ENCODE data around the gene NOTCH1.

NOTCH1 gene

GRCh38 chr9:136554870-136555269 is 9.0 kb upstream of the NOTCH1 start:
- CTCF ChIA-PET: interaction anchor here (0.6 to 2.1 kb wide), 3 partner anchors 10 to 229 kb away, joined by 3 to 5 read pairs (median 3); no protein-coding TSS in a partner anchor
- TF ChIP-seq CTCF (conservative IDR thresholded peaks at IDR 0.05; ENCODE audit: low read depth): no peak
- POLR2A ChIA-PET (ENCODE audit: low non-redundant PET): interaction anchor here (0.5 to 0.8 kb wide), 3 partner anchors 24 to 71 kb away, joined by 3 to 8 read pairs (median 3); no protein-coding TSS in a partner anchor

GRCh38 chr9:136553581-136553980 is 7.7 kb upstream of the NOTCH1 start:
- CTCF ChIA-PET: interaction anchor here (2.1 kb wide), 1 partner anchor 12 kb away, joined by 5 read pairs; no protein-coding TSS in a partner anchor
- H3K27ac ChIP-seq: peak overlapping the region; percentile 100
- DNase-seq (ENCODE audit: low spot score): no peak
- no peak for TF ChIP-seq CTCF (conservative IDR thresholded peaks at IDR 0.05; ENCODE audit: low read depth)
- POLR2A ChIA-PET (ENCODE audit: low non-redundant PET): no interaction called here

More at GRCh38 chr9:136554870-136555269, 9.0 kb upstream of the NOTCH1 start:
- DNase-seq (ENCODE audit: low spot score): no peak
- peak overlapping the region; percentile 100 for H3K27ac ChIP-seq

- ChIA-PET CTCF (interaction anchor here (0.5 to 1.0 kb wide), 5 partner anchors 12 to 78 kb away, joined by 3 to 6 read pairs (median 4); no protein-coding TSS in a partner anchor), POLR2A (ENCODE audit: low non-redundant PET) (interaction anchor here (0.7 to 2.2 kb wide), 2 partner anchors 11 to 25 kb away, joined by 3 to 8 read pairs; no protein-coding TSS in a partner anchor)
- no peak for DNase-seq (ENCODE audit: low spot score)
- H3K27ac ChIP-seq: peak overlapping the region; percentile 100
- TF ChIP-seq CTCF (conservative IDR thresholded peaks at IDR 0.05; ENCODE audit: low read depth): no peak
Measured at GRCh38 chr9:136552117-136552703, 6.4 kb upstream of the NOTCH1 start.

- POLR2A ChIA-PET (ENCODE audit: low non-redundant PET): interaction anchor here (0.7 to 2.2 kb wide), 2 partner anchors 12 to 26 kb away, joined by 3 to 8 read pairs; no protein-coding TSS in a partner anchor
- H3K27ac ChIP-seq: peak overlapping the region; percentile 100
- no peak for TF ChIP-seq CTCF (conservative IDR thresholded peaks at IDR 0.05; ENCODE audit: low read depth)
- CTCF ChIA-PET: interaction anchor here (0.5 to 1.0 kb wide), 4 partner anchors 13 to 64 kb away, joined by 3 to 6 read pairs (median 4); no protein-coding TSS in a partner anchor
- peak; percentile 99 for DNase-seq (ENCODE audit: low spot score)
Measured at GRCh38 chr9:136551401-136552116, 5.7 kb upstream of the NOTCH1 start.

- ChIA-PET POLR2A (ENCODE audit: low non-redundant PET) (interaction anchor here (0.7 to 2.2 kb wide), 2 partner anchors 13 to 72 kb away, joined by 3 to 8 read pairs; no protein-coding TSS in a partner anchor), CTCF (interaction anchor here (1.1 kb wide), 1 partner anchor 67 kb away, joined by 3 read pairs; no protein-coding TSS in a partner anchor)
- no peak for TF ChIP-seq CTCF (conservative IDR thresholded peaks at IDR 0.05; ENCODE audit: low read depth)
- H3K27ac ChIP-seq: peak overlapping the region; percentile 100
- no peak for DNase-seq (ENCODE audit: low spot score)
Measured at GRCh38 chr9:136550439-136551289, 4.8 kb upstream of the NOTCH1 start.
